Endothelial cell of umbilical vein (primary cell): ENCODE data around the gene PDSS2. TPM values are rescaled to one million over a fixed set of nuclear protein-coding genes. Genes with fewer than 3 reads are reported as not detected.

Experiments used
- BruUV-seq: library from RNA; stranded (reverse); fragments of 400-500 nt; replicated peaks from 2 replicates; lab custom pipeline; 2021; lab: Mats Ljungman, UMichigan
- CTCF ChIA-PET: fragments of 300-600, 350-600 bp; sonication (Branson Sonifier 250); formaldehyde crosslinking; loops from one replicate; lab custom pipeline; 2021; ENCODE audit warnings: antibody characterized with exemption, inconsistent platforms; lab: Charles Lee
- POLR2A ChIA-PET: fragments of 300-600, 350-600 bp; sonication (Branson Sonifier 250); formaldehyde crosslinking; loops from one replicate; lab custom pipeline; 2021; ENCODE audit warnings: antibody characterized with exemption, inconsistent platforms; lab: Charles Lee
- DNase-seq: peaks from one replicate; pipeline ENCODE4 v3.0.0-alpha.2; 2011; ENCODE audit warnings: low read depth, low spot score
- FAIRE-seq: peaks from 2 replicates; lab custom pipeline; 2011; peaks lifted over from hg19 to GRCh38; lab: Jason Lieb, UNC
- H2AFZ ChIP-seq: 2 replicates; pipeline ENCODE4 v1.6.0; 2012; ENCODE audit warnings: low read depth, low read length, control low read depth, inconsistent platforms
- H3K27ac ChIP-seq: 2 replicates; pipeline ENCODE4 v1.5.1; 2011; ENCODE audit warnings: low read depth, mild to moderate bottlenecking, control low read depth, low read length, moderate library complexity; ENCODE audit not compliant: insufficient read depth
- H3K27me3 ChIP-seq, 2 experiments: 2 replicates each; pipeline versions ENCODE4 v1.6.0 to v1.6.1; 2011; ENCODE audit warnings: low read length in 2 of 2, mixed read lengths in 1 of 2; ENCODE audit not compliant: control insufficient read depth in 2 of 2, insufficient read depth in 2 of 2
- H3K36me3 ChIP-seq, 2 experiments: 2 replicates in 1 of 2; 3 replicates in 1 of 2; pipeline ENCODE4 v1.5.1; 2011; ENCODE audit warnings: low read length in 2 of 2, mild to moderate bottlenecking in 1 of 2, moderate library complexity in 1 of 2; ENCODE audit not compliant: control insufficient read depth in 2 of 2, insufficient read depth in 2 of 2; ENCODE audit errors: extremely low read depth in 1 of 2
- H3K4me1 ChIP-seq: 3 replicates; pipeline ENCODE4 v1.5.1; 2011; ENCODE audit warnings: mild to moderate bottlenecking, low read length; ENCODE audit not compliant: control insufficient read depth, insufficient read depth; ENCODE audit errors: extremely low read depth
- H3K4me2 ChIP-seq: 2 replicates; pipeline ENCODE4 v1.6.1; 2011; ENCODE audit warnings: low read length, control low read depth, mixed read lengths; ENCODE audit not compliant: insufficient read depth
- H3K4me3 ChIP-seq, 3 experiments: fragments of 200-600 bp in 1 of 3; sonication (generic), shearing (Covaris generic) in 1 of 3; replicated peaks in 1 of 3; 2 replicates each; pipeline ENCODE4 v1.5.1; 2011 to 2016; ENCODE audit warnings: control low read depth in 3 of 3, low read length in 3 of 3, mild to moderate bottlenecking in 2 of 3, inconsistent platforms in 1 of 3, low read depth in 1 of 3, moderate library complexity in 1 of 3; ENCODE audit not compliant: insufficient read depth in 1 of 3
- H3K79me2 ChIP-seq: 2 replicates; pipeline ENCODE4 v1.6.0; 2012; ENCODE audit warnings: low read length, inconsistent platforms; ENCODE audit not compliant: control insufficient read depth, insufficient read depth
- H3K9ac ChIP-seq: replicated peaks from 2 replicates; pipeline ENCODE3; 2011; ENCODE audit warnings: low read length, control low read depth; ENCODE audit not compliant: insufficient read depth; ENCODE audit errors: extremely low read depth
- H3K9me1 ChIP-seq: replicated peaks from 3 replicates; pipeline ENCODE4 v1.6.0; 2011; ENCODE audit warnings: mild to moderate bottlenecking, low read length; ENCODE audit not compliant: control insufficient read depth, insufficient read depth; ENCODE audit errors: extremely low read depth
- H3K9me3 ChIP-seq: replicated peaks from 2 replicates; pipeline ENCODE4 v1.5.1; 2012; ENCODE audit warnings: low read length, inconsistent platforms; ENCODE audit not compliant: control insufficient read depth, insufficient read depth
- H4K20me1 ChIP-seq: replicated peaks from 2 replicates; pipeline ENCODE3; 2011; ENCODE audit warnings: mild to moderate bottlenecking, low read length; ENCODE audit not compliant: control insufficient read depth, insufficient read depth; ENCODE audit errors: extremely low read depth
- CTCF ChIP-seq, 2 donors: IDR thresholded peaks; 1 replicate in 1 of 2; 2 replicates in 1 of 2; pipeline ENCODE4 v1.5.1; 2011; ENCODE audit warnings: low read length in 2 of 2, mild to moderate bottlenecking in 2 of 2, moderate library complexity in 2 of 2, control low read depth in 1 of 2, inconsistent platforms in 1 of 2, low read depth in 1 of 2; ENCODE audit not compliant: insufficient read depth in 1 of 2; ENCODE audit errors: extremely low read depth in 1 of 2
- GATA2 ChIP-seq: IDR thresholded peaks from 2 replicates; pipeline ENCODE4 v1.7.0; 2011; ENCODE audit warnings: low read depth, mild to moderate bottlenecking, moderate library complexity, mixed read lengths, low read length; ENCODE audit not compliant: insufficient read length, insufficient read depth
- MAX ChIP-seq: IDR thresholded peaks from 2 replicates; pipeline ENCODE4 v1.6.1; 2011; ENCODE audit not compliant: insufficient read depth, insufficient read length
- POLR2AphosphoS5 ChIP-seq: IDR thresholded peaks from 2 replicates; pipeline ENCODE4 v1.6.1; 2012; ENCODE audit warnings: low read depth, mild to moderate bottlenecking, control low read depth, low read length, moderate library complexity; ENCODE audit not compliant: insufficient read depth
- dilution Hi-C: fragments of 300-500 bp; cut with MboI; formaldehyde crosslinking; loops from one replicate; pipeline ENCODE4 v1.15.0; 2019; ENCODE audit warnings: low sequenced_read_pairs; ENCODE audit not compliant: extremely low pct_ligation_motif_present
- intact Hi-C: fragments of 100-400 bp; cut with micrococcal nuclease; formaldehyde crosslinking; loops from one replicate; pipeline ENCODE4 v1.10.0; 2022
- polyA plus RNA-seq, 4 experiments: library from polyadenylated mRNA; depleted of rRNA in 3 of 4; stranded (reverse) in 3 of 4; unstranded in 1 of 4; fragments of >200 nt; gene quantifications; 2 replicates each; pipeline versions ENCODE4 v1.2.1 to v1.2.3, GENCODE V29; 2011 to 2012; ENCODE audit warnings: missing spikeins in 1 of 4
- total RNA-seq: library from RNA; stranded (reverse); gene quantifications from 2 replicates; pipeline ENCODE4 v1.2.3, GENCODE V29; 2021

PDSS2 gene
- total and polyA plus RNA-seq, 2 donors (not counting 3 experiments of a cell fraction or from before 2014, with no cell fraction given): 7.6 to 9.3 TPM

- POLR2A ChIA-PET: no interaction called here
- H3K9ac ChIP-seq: no peak overlapping the region
- CTCF ChIA-PET: interaction anchor here (0.6 to 3.4 kb wide), 54 partner anchors 10 to 530 kb away, joined by 3 to 55 read pairs (median 4); partner anchors contain the start of genes PDSS2 and SOBP
- TF ChIP-seq CTCF (IDR thresholded peaks at IDR 0.05; ENCODE audit: extremely low read depth in 1 of 2, insufficient read depth in 1 of 2, low read depth in 1 of 2, low read length in 2 of 2) (peak; percentile 43 to 62), POLR2AphosphoS5 (no peak), GATA2 (no peak), MAX (no peak)
- H3K4me1 ChIP-seq: peaks cover 37% of the 10 kb centered on the region
- BruUV-seq: no TSS peak
- DNase-seq (peak; percentile 69), FAIRE-seq (no peak)
- no peak overlapping the region for H2AFZ ChIP-seq
- dilution Hi-C loops (no loop called here), intact Hi-C loops (loop anchor here (1.0 to 5.0 kb wide), 3 partner anchors 337 to 387 kb away; no protein-coding TSS in a partner anchor)
- H3K9me3 ChIP-seq: no peaks in the 10 kb centered on the region
- H3K36me3 ChIP-seq: no peaks in the 10 kb centered on the region
- no peaks in the 10 kb centered on the region for H3K79me2 ChIP-seq
- no peak overlapping the region for H3K4me3 ChIP-seq
- H3K4me2 ChIP-seq: no peak overlapping the region
- H3K9me1 ChIP-seq: no peaks in the 10 kb centered on the region
- no peaks in the 10 kb centered on the region for H3K27me3 ChIP-seq
- H3K27ac ChIP-seq: no peak overlapping the region
- H4K20me1 ChIP-seq: no peaks in the 10 kb centered on the region
These were observed 141.1 kb downstream of the PDSS2 start for GRCh38 chr6:107318100-107318736.
